ENCODE measurements around the gene AP1G1.
"Not testable (repeated sequence)": the region's sequence is repeated elsewhere in the genome, so short reads cannot be mapped to it uniquely, and the experiment has no call there.

The AP1G1 gene
- 143 to 267 (median 187) reads per million in 17 experiments for total RNA-seq

DNA sequence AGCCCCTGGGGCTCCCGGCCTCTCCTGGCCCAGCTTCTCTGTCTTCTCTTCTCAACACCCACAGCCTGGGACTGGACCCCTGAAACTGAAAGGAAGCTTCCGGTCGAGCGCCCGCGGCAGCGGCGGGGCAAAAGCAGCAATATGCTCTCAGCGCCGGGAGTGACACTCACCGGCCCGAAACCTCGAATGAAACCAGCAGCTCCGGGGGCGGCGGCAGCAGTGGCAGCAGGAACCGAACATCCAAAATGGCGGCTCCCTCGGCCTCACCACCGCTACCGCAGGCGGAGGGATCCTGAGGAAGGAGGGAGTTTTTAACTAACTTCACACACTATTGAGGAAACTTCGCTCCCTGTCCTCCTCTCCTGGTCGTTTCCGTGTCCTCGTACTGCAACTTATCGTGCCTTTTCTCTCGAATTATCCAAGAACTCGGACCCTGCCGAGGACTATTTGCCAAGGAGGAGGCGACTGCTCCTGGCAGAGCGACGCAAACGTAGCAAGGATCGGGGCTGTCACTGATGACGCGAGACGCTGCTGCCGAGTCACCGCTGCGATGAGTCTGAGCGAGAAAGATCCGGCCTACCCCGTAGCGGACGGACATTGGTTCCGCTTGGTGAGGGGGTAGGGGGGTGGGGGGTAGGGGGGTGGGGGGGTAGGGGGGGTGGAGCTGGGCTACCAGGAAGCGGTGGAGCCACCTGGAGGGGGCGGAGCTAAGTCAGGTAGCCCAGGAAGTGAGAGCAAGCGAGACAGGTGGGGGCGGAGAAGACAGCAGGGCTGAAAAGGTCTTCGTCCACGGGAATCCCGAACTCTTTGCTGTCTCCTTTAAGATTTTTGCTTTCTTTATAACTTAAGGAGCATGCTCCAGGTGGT lies at the start of gene AP1G1:
Gene AP1G1 (minus strand): TSS at position 242 of the 867 bp plus-strand sequence. CDS start 19,355 bp downstream, outside the sequence.
- peak; percentile 95 to 98 (median 97) for DNase-seq

GRCh38 chr16:71855937-71856662 lies 47.5 kb upstream of the AP1G1 start:
- DNase-seq, result no peak

- DNase-seq, result no peak
Observed at GRCh38 chr16:71854369-71854948, 45.8 kb upstream of the AP1G1 start.

- no peak for DNase-seq
Observed at GRCh38 chr16:71853413-71853812, 44.8 kb upstream of the AP1G1 start.

- no peak for DNase-seq
Observed at GRCh38 chr16:71852561-71852960, 43.9 kb upstream of the AP1G1 start.

DNA sequence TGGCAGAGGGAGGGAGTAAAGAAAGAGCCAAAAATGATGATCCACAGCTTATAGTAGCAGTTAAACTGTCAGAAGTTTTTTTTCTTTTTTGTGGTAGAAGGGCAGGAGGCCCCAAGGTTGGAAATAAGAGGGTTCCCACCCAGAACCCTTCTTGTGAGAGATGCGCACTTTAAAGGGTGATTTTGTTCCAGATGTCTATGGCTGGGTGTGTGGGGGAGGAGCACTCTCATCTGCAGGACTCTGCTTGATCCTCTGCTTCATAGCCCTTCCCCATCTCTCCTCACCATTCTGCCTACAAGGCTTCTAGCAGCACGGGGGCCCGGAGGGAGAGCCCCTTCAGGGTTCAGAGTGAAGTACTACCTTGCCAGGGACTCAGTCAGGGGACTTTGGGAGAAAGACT lies 43.5 kb upstream of the AP1G1 start:
- no peak for DNase-seq

GRCh38 chr16:71851746-71852145 lies 43.1 kb upstream of the AP1G1 start:
- no peak for DNase-seq

GRCh38 chr16:71848622-71849021 lies 40.0 kb upstream of the AP1G1 start:
- DNase-seq, result no peak

DNA sequence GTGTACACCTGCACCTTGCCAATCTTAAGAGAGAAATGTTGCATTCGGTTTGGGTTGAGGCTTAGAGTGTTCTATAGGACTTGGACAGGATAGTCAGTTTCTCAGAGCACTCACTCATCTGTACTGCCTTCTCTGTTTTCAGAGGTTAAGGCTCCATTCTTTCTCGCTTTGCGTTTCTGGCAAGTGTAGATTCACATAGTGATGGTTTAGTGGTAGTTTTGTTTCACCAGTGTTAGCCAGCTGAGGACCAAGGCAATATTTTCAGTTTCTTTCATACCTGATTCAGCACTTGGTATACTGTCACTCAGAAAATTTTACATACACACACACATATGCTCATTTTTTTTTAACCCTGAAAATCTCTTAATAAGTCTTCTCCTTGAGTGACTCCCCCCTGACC lies 38.5 kb upstream of the AP1G1 start:
- DNase-seq, result no peak

GRCh38 chr16:71846431-71846830 lies 37.8 kb upstream of the AP1G1 start:
- peak; percentile 10 to 24 (median 15) for DNase-seq

- peak; percentile 97 to 98 (median 98) for DNase-seq
Observed at GRCh38 chr16:71845639-71846430, 37.2 kb upstream of the AP1G1 start, which contains the start of gene ATXN1L. Gene ATXN1L (plus strand): TSS chr16:71845976. CDS start chr16:71849741, 3,765 bp downstream.

DNA sequence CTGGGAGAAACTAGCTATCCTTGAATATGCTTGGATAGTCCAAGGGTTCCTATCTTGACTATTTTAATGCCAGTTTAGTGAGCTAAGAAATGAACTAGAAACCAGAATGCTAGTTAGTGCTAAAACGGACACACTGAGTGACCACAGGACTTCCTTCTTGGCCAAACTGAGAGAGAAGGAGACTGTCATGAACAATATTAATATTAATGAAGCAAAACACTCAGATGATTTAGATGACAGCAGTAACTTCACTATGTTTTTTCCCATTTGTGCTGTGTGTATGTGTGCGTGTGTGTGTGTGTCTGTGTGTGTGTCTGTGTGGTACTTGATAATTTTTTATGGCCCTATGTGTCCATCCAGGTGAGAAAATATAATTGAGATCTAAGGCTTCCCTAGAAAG lies 34.9 kb upstream of the AP1G1 start:
- DNase-seq, result peak in 1 of 4 experiments; percentile 14

- DNase-seq, result no peak
Observed at GRCh38 chr16:71840052-71840451, 31.4 kb upstream of the AP1G1 start.

DNA sequence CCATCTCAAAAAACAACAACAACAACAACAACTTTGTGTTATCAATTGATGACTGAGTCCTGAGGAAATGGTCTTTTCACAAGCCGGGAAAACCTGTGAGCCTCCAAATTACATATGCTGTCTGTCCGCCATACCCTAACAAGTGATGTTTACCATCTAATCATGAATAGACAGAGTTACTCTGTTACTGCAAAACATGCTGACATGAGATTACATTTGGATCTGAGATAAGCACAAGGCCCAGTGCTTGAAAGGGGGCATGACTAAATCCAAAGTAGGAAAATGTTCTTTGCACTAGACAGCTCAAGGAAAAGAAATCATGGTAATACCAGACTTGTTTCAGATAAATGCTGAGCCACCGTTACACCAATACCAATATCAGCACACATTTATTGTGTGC lies 28.5 kb upstream of the AP1G1 start:
- DNase-seq, result no peak

- DNase-seq, result no peak
Observed at GRCh38 chr16:71834291-71834690, 25.7 kb upstream of the AP1G1 start.

GRCh38 chr16:71832112-71832511 lies 23.5 kb upstream of the AP1G1 start:
- not testable (repeated sequence) for DNase-seq

GRCh38 chr16:71831698-71832097 lies 23.1 kb upstream of the AP1G1 start:
- not testable (repeated sequence) for DNase-seq

GRCh38 chr16:71830359-71830758 lies 21.7 kb upstream of the AP1G1 start:
- no peak for DNase-seq

DNA sequence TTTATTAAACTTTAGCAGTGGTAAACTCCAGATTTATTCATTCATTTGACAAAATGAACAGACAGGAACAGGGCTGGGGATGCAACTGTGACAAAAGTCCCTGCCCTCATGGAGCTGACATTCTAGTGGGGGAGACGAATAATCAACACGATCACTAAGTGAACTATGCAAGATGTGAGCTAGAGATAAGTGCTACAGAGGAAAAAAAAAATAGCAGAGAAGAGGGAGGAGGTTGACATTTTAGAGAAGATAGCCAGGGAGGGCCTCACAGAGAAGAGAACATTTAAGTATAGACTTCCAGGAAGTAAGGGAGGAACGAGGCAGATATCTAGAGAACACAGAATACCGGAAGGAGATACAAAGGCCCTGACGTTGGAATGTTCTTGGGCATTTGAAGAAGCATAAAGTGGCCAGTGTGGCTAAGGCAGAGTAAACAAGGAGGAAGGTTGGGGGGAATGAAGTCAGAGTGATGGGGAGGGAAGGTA lies 17.9 kb upstream of the AP1G1 start:
- no peak for DNase-seq

- DNase-seq, result not testable (repeated sequence)
Observed at GRCh38 chr16:71817155-71817500, 8.5 kb upstream of the AP1G1 start.

- DNase-seq, result no peak
Observed at GRCh38 chr16:71811261-71811803, 2.7 kb upstream of the AP1G1 start.

DNA sequence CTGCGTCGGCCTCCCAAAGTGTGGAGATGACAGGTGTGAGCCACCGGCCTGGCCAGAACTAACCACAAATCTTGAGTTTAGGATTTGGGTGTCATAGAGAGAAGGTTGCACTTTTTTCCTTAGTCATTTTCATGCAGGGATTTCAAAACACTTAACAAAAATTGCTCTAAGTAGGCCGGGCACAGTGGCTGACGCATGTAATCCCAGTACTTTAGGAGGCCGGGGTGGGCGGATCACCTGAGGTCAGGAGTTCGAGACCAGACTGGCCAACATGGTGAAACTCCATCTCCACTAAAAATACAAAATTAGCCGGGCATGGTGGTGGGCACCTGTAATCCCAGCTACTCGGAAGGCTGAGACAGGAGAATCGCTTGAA lies 1.5 kb upstream of the AP1G1 start:
- peak; percentile 38 to 70 (median 48) for DNase-seq
